HG02970 (cell line): ENCODE results near the gene IFT80.

ENCODE experiments used
- ATAC-seq: cut with Tn5 transposase; IDR thresholded peaks from one replicate; pipeline ENCODE4 v1.9.1; 2021; ENCODE audit warnings: mild to moderate bottlenecking, moderate library complexity, moderate number of reproducible peaks; ENCODE audit not compliant: unreplicated experiment, low FRiP score

IFT80 gene

GRCh38 chr3:160401291-160402095 is 2.5 kb upstream of the IFT80 start:
- ATAC-seq = no peak

- ATAC-seq = no peak
Measured at GRCh38 chr3:160400702-160401150, 1.7 kb upstream of the IFT80 start.

- peak; percentile 1 for ATAC-seq
Measured at GRCh38 chr3:160400030-160400701, 1.1 kb upstream of the IFT80 start.

- ATAC-seq = no peak
Measured at GRCh38 chr3:160398820-160399124, 253 bp downstream of the IFT80 start.

- no peak for ATAC-seq
Measured at GRCh38 chr3:160395297-160395696, 3.7 kb downstream of the IFT80 start.

GRCh38 chr3:160394009-160394392 is 5.0 kb downstream of the IFT80 start:
- no peak for ATAC-seq

GRCh38 chr3:160393346-160394008 is 5.5 kb downstream of the IFT80 start:
- no peak for ATAC-seq

GRCh38 chr3:160392798-160393197 is 6.2 kb downstream of the IFT80 start:
- no peak for ATAC-seq

GRCh38 chr3:160390565-160391138 is 8.4 kb downstream of the IFT80 start:
- ATAC-seq = no peak

GRCh38 chr3:160384639-160385318 is 14.2 kb downstream of the IFT80 start:
- no peak for ATAC-seq

GRCh38 chr3:160381470-160381869 is 17.6 kb downstream of the IFT80 start:
- ATAC-seq = no peak

GRCh38 chr3:160379628-160380214 is 19.3 kb downstream of the IFT80 start:
- no peak for ATAC-seq

- no peak for ATAC-seq
Measured at GRCh38 chr3:160378331-160379109, 20.5 kb downstream of the IFT80 start.

GRCh38 chr3:160376681-160377080 is 22.3 kb downstream of the IFT80 start:
- ATAC-seq = no peak

GRCh38 chr3:160374925-160375324 is 24.1 kb downstream of the IFT80 start:
- no peak for ATAC-seq

- no peak for ATAC-seq
Measured at GRCh38 chr3:160374472-160374871, 24.6 kb downstream of the IFT80 start.

- no peak for ATAC-seq
Measured at GRCh38 chr3:160373655-160374054, 25.4 kb downstream of the IFT80 start.

- no peak for ATAC-seq
Measured at GRCh38 chr3:160372780-160373179, 26.2 kb downstream of the IFT80 start.
